ENCODE measurements around the gene KMT2C. TPM values are rescaled to one million over a fixed set of nuclear protein-coding genes. Genes with fewer than 3 reads are reported as not detected.
A peak's percentile ranks its signal among the peaks of the same experiment; 100 is the strongest.
"Not testable (repeated sequence)": the region's sequence is repeated elsewhere in the genome, so short reads cannot be mapped to it uniquely, and the experiment has no call there.

Gene KMT2C
- total and polyA plus RNA-seq, 8 donors = 5.0 to 248 (median 80.1) TPM

DNA sequence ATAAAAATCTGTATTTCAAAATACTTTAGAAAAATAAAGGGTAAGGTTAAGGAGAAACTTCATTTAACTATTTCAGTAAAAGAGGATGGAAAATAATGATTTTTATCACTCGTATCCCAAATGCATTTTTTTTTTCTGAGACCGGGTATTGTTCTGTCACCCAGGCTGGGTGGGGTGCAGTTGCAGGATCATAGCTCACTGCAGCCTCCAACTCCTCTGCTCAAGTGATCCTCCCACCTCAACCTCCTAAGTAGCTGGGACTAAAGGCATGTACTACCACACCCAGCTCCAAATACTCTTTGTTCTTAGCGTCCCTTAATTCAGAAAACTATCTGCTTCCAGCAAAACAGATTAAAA is 11.8 kb downstream of the KMT2C start:
- intact Hi-C loops (cut with DNase I; ENCODE audit: low total_unique reads) = no loop called here
- no peak overlapping the region for H3K4me3 ChIP-seq
- H3K4me1 ChIP-seq = peaks cover 3 to 77% (median 33%) of the 10 kb centered on the region in 4 donors
- 78 to 87% (median 82%) methylated on average over 3 of the region's 3 CpGs for WGBS, 5 donors
- no peak for TF ChIP-seq POLR2AphosphoS5 (IDR thresholded peaks at IDR 0.05)
- H3K27ac ChIP-seq = no peak overlapping the region
- H3K36me3 ChIP-seq = peaks cover 0 to 5% (median 0%) of the 10 kb centered on the region in 4 donors
- H3K9me3 ChIP-seq = peaks cover 0 to 6% (median 5%) of the 10 kb centered on the region in 4 donors
- H3K27me3 ChIP-seq = no peaks in the 10 kb centered on the region
- no peak for DNase-seq

DNA sequence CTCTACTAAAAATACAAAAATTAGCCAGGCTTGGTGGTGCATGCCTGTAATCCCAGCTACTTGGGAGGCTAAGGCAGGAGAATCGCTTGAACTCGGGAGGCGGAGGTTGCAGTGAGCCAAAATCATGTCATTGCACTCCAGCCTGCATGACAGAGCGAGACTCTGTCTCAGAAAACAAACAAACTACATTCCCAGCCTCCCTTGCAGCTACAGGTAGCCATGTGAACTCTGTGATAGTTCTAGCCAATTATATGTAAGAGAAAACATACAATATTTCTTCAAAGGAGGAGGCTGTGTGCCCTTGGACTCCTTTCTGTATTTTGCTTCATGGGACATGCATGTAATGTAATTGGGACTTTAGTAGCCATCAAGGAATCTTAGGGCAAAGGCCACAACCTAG is 12.6 kb downstream of the KMT2C start:
- H3K36me3 ChIP-seq; H3K9me3 ChIP-seq; H3K27me3 ChIP-seq; intact Hi-C loops (cut with DNase I; ENCODE audit: low total_unique reads); H3K27ac ChIP-seq; DNase-seq; H3K4me3 ChIP-seq: not testable (repeated sequence)
- 96 to 99% (median 98%) methylated on average over 4 of the region's 4 CpGs for WGBS, 5 donors
- H3K4me1 ChIP-seq = peaks cover 3 to 71% (median 27%) of the 10 kb centered on the region in 4 donors

DNA sequence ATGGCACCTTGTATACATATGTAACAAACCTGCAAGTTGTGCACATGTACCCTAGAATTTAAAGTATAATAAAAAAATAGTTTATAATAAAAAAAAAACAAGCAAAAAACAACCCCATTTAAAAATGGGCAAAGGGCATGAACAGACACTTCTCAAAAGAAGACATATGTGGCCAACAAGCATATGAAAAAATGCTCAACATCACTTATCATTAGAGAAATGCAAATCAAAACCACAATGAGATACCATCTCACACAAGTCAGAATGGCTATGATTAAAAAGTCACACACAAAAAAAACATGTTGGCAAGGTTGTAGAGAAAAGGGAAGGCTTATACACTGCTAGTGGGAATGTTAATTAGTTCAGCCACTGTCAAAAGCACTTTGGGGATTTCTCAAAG is 14.9 kb downstream of the KMT2C start:
- DNase-seq; intact Hi-C loops (cut with DNase I; ENCODE audit: low total_unique reads); H3K36me3 ChIP-seq; H3K9me3 ChIP-seq; H3K4me3 ChIP-seq; H3K27ac ChIP-seq; H3K27me3 ChIP-seq: not testable (repeated sequence)
- H3K4me1 ChIP-seq = peaks cover 0 to 51% (median 20%) of the 10 kb centered on the region in 4 donors

DNA sequence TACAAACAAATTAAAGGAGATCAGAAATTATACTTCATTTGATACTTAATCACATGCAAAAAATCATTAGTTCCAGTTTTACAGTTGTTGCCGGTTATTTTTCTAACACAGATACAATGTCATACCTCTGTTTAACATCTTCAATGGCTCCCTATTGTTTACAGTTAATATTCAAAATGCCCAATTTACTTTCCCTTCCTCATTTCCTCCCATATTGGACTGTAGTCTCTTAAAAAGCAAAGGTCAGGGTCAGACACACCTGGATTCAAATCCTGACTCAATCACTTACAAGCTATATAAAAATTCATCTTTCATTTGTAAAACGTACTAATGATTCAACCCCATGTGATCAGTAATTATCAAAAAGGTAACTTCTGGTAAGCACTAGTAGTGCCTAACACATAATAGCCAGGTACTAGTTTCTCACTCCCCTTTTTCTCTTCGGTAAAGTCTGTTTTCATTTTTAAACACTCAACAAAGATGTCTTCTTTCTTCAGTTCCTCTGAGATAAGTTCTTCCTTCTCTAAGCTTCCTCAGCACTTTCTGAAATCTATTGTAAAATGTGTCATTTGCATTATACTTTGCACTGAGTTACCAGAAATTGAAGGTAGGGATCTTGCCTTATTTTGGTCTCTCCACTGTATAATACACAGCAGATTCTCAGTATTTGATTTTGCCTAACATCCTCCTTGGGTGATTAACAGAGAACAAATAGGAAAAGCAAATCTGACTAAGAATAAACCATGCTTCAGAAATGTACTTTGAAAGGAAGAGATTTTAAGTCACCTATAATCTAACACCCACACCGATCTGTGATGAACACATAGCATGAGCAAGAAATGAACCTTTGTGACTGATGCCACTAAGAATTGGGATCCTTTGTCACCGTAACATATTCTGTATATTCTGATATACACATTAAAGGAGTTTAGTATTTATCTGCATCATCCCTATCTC is 16.1 kb downstream of the KMT2C start:
- Histone ChIP-seq H3K9me3 (peaks cover 0 to 6% (median 5%) of the 10 kb centered on the region in 4 donors), H3K36me3 (peaks cover 0 to 5% (median 0%) of the 10 kb centered on the region in 4 donors), H3K27me3 (no peaks in the 10 kb centered on the region), H3K4me3 (no peak overlapping the region), H3K4me1 (peaks cover 0 to 41% (median 21%) of the 10 kb centered on the region in 4 donors), H3K27ac (no peak overlapping the region)
- WGBS, 5 donors = 61 to 73% (median 62%) methylated on average over 5 of the region's 5 CpGs
- DNase-seq = no peak
- TF ChIP-seq EP300 (IDR thresholded peaks at IDR 0.05) (no peak), POLR2A (IDR thresholded peaks at IDR 0.05) (no peak), POLR2AphosphoS5 (IDR thresholded peaks at IDR 0.05) (no peak)
- TF ChIP-seq, protein P1, sequence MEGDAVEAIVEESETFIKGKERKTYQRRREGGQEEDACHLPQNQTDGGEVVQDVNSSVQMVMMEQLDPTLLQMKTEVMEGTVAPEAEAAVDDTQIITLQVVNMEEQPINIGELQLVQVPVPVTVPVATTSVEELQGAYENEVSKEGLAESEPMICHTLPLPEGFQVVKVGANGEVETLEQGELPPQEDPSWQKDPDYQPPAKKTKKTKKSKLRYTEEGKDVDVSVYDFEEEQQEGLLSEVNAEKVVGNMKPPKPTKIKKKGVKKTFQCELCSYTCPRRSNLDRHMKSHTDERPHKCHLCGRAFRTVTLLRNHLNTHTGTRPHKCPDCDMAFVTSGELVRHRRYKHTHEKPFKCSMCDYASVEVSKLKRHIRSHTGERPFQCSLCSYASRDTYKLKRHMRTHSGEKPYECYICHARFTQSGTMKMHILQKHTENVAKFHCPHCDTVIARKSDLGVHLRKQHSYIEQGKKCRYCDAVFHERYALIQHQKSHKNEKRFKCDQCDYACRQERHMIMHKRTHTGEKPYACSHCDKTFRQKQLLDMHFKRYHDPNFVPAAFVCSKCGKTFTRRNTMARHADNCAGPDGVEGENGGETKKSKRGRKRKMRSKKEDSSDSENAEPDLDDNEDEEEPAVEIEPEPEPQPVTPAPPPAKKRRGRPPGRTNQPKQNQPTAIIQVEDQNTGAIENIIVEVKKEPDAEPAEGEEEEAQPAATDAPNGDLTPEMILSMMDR (IDR thresholded peaks at IDR 0.05) = no peak
- intact Hi-C loops (cut with DNase I; ENCODE audit: low total_unique reads) = no loop called here

DNA sequence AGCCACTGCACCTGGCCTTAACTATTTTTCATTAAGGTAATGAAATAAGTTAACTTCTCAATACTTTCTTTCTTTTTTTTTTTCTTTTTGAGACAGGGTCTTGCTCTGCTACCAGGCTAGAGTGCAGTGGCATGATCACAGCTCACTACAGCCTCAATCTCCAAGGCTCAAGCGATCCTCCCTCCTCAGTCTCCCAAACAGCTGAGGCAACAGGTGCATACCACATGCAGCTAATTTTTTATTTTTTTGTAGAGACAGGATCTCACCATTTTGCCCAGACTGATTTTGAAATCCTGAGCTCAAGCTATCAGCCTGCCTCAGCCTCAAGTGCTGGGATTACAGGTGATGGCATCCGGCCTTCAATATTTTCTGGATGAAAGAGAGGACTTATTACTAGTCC is 21.0 kb downstream of the KMT2C start:
- Histone ChIP-seq H3K27me3 (no peaks in the 10 kb centered on the region), H3K4me1 (peaks cover 0 to 45% (median 16%) of the 10 kb centered on the region in 4 donors), H3K36me3 (no peaks in the 10 kb centered on the region), H3K27ac (no peak overlapping the region), H3K9me3 (no peaks in the 10 kb centered on the region), H3K4me3 (no peak overlapping the region)
- intact Hi-C loops (cut with DNase I; ENCODE audit: low total_unique reads) = no loop called here
- TF ChIP-seq EP300 (IDR thresholded peaks at IDR 0.05) (no peak), POLR2A (IDR thresholded peaks at IDR 0.05) (no peak), POLR2AphosphoS5 (IDR thresholded peaks at IDR 0.05) (no peak)
- TF ChIP-seq, protein P1 (IDR thresholded peaks at IDR 0.05) = no peak
- DNase-seq = no peak
- 84 to 92% (median 86%) methylated on average over 2 of the region's 2 CpGs for WGBS, 5 donors

DNA sequence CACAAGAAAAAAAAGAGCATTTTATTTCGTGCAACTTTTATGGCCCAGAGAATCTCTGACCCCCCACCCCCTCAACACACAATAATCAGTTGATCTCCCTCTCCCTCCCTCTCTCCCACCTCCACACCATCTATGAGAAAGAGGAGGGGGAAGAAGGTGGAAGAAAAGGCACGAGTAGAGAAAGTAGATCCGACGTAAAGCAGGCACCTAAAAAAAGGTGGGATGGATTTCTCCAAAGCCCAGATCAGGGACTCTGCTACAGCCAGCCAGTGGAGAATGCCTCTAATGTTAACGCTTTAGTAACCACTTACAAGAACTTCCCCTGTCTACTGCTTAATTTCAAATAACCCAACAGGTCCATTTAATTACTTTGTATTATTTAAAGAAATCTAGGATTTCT is 24.4 kb downstream of the KMT2C start:
- intact Hi-C loops (cut with DNase I; ENCODE audit: low total_unique reads) = no loop called here
- 19 to 34% (median 28%) methylated on average over 5 of the region's 5 CpGs for WGBS, 5 donors
- Histone ChIP-seq H3K27ac (peak overlapping the region in 1 of 5 donors; percentile 7), H3K36me3 (no peaks in the 10 kb centered on the region), H3K4me3 (peak overlapping the region in 1 of 4 donors; percentile 8), H3K27me3 (no peaks in the 10 kb centered on the region), H3K9me3 (peaks cover 0 to 3% (median 1%) of the 10 kb centered on the region in 4 donors), H3K4me1 (peaks cover 0 to 32% (median 11%) of the 10 kb centered on the region in 4 donors)
- DNase-seq = peak in 1 of 2 donors; percentile 52
- TF ChIP-seq POLR2A (IDR thresholded peaks at IDR 0.05) (no peak), EP300 (IDR thresholded peaks at IDR 0.05) (no peak), POLR2AphosphoS5 (IDR thresholded peaks at IDR 0.05) (no peak)
- TF ChIP-seq, protein P1 (IDR thresholded peaks at IDR 0.05) = no peak

Data from stomach (tissue), 9 donors.